PFSK-1 (cell line): ENCODE results near the gene KIRREL3.

Experiments used
- FOXP2 ChIP-seq: optimal IDR thresholded peaks from 2 replicates; pipeline ENCODE3; 2011; ENCODE audit warnings: borderline replicate concordance, control low read depth, inconsistent platforms; ENCODE audit not compliant: insufficient read depth; ENCODE audit errors: extremely low read length, extremely low read depth
- POLR2AphosphoS5 ChIP-seq: IDR thresholded peaks from 2 replicates; pipeline ENCODE4 v1.6.1; 2012; ENCODE audit warnings: low read depth, mild to moderate bottlenecking, control low read depth, low read length, moderate library complexity
- REST ChIP-seq, 2 experiments: IDR thresholded peaks; 2 replicates each; pipeline versions ENCODE4 v1.6.1 to v1.8.0; 2011 to 2012; ENCODE audit warnings: low read depth in 2 of 2, low read length in 2 of 2, control low read depth in 1 of 2, inconsistent platforms in 1 of 2, mild to moderate bottlenecking in 1 of 2, moderate library complexity in 1 of 2; ENCODE audit not compliant: insufficient read depth in 1 of 2
- SIN3A ChIP-seq: IDR thresholded peaks from 2 replicates; pipeline ENCODE4 v1.6.1; 2012; ENCODE audit warnings: mild to moderate bottlenecking, low read length, moderate library complexity, borderline replicate concordance; ENCODE audit not compliant: insufficient read depth
- TAF1 ChIP-seq: IDR thresholded peaks from 2 replicates; pipeline ENCODE4 v1.6.1; 2012; ENCODE audit warnings: low read length, control low read depth, borderline replicate concordance; ENCODE audit not compliant: insufficient read depth

The KIRREL3 gene

GRCh38 chr11:126914941-126915340 is 85.6 kb downstream of the KIRREL3 start:
- no peak for TF ChIP-seq POLR2AphosphoS5
- no peak for TF ChIP-seq REST (IDR thresholded peaks at IDR 0.05; ENCODE audit: insufficient read depth in 1 of 2, low read depth in 2 of 2, low read length in 2 of 2)
- no peak for TF ChIP-seq SIN3A
- TF ChIP-seq TAF1: no peak
- TF ChIP-seq FOXP2: no peak

GRCh38 chr11:126914166-126914565 is 86.4 kb downstream of the KIRREL3 start:
- TF ChIP-seq POLR2AphosphoS5 (no peak), TAF1 (no peak), REST (IDR thresholded peaks at IDR 0.05; ENCODE audit: insufficient read depth in 1 of 2, low read depth in 2 of 2, low read length in 2 of 2) (no peak), SIN3A (no peak), FOXP2 (no peak)

GRCh38 chr11:126904520-126904919 is 96.0 kb downstream of the KIRREL3 start:
- no peak for TF ChIP-seq TAF1

GRCh38 chr11:126901783-126902182 is 98.8 kb downstream of the KIRREL3 start:
- TF ChIP-seq POLR2AphosphoS5: no peak
- no peak for TF ChIP-seq FOXP2
- no peak for TF ChIP-seq TAF1
- TF ChIP-seq REST (IDR thresholded peaks at IDR 0.05; ENCODE audit: insufficient read depth in 1 of 2, low read depth in 2 of 2, low read length in 2 of 2): no peak
- no peak for TF ChIP-seq SIN3A

GRCh38 chr11:126899961-126900748 is 100.4 kb downstream of the KIRREL3 start:
- TF ChIP-seq TAF1 (no peak), POLR2AphosphoS5 (no peak)

- TF ChIP-seq POLR2AphosphoS5 (no peak), FOXP2 (no peak), TAF1 (no peak), SIN3A (no peak), REST (IDR thresholded peaks at IDR 0.05; ENCODE audit: insufficient read depth in 1 of 2, low read depth in 2 of 2, low read length in 2 of 2) (no peak)
These were observed 101.8 kb downstream of the KIRREL3 start for GRCh38 chr11:126898802-126899201.
